Naive thymus-derived CD4-positive, alpha-beta T cell (primary cell): ENCODE data around the gene EEF1AKMT2. TPM values are rescaled to one million over a fixed set of nuclear protein-coding genes. Genes with fewer than 3 reads are reported as not detected.

Experiments used
- ATAC-seq: fragments of 150-1000 bp; cut with Tn5 transposase; 2 replicates; pipeline ENCODE4 v1.10.0; 2021; ENCODE audit warnings: mild to moderate bottlenecking, moderate library complexity
- CTCF ChIA-PET: fragments of 350-600 bp; sonication (Branson Sonifier 250); formaldehyde crosslinking; loops from one replicate; lab custom pipeline; 2021; ENCODE audit warnings: antibody characterized with exemption; lab: Charles Lee
- POLR2A ChIA-PET: fragments of 350-600 bp; sonication (Branson Sonifier 250); formaldehyde crosslinking; loops from one replicate; lab custom pipeline; 2021; ENCODE audit warnings: antibody characterized with exemption, inconsistent platforms; lab: Charles Lee
- DNase-seq, 9 donors: peaks; one replicate each; pipeline versions ENCODE4 v3.0.0 to v3.0.0-alpha.2; 2020 to 2022; ENCODE audit warnings: mixed read lengths in 1 of 9
- H3K27ac ChIP-seq: one replicate; pipeline ENCODE4 v1.7.0; 2013; ENCODE audit warnings: mild to moderate bottlenecking, low read depth, low read length, moderate library complexity
- H3K27me3 ChIP-seq, 2 donors: one replicate each; pipeline ENCODE4 v1.7.0; 2013; ENCODE audit warnings: low read length in 2 of 2, mild to moderate bottlenecking in 2 of 2, moderate library complexity in 2 of 2; ENCODE audit not compliant: control insufficient read depth in 2 of 2, insufficient read depth in 2 of 2
- H3K36me3 ChIP-seq, 3 experiments: 1 replicate in 2 of 3; 2 replicates in 1 of 3; pipeline ENCODE4 v1.7.0; 2013; ENCODE audit warnings: low read length in 3 of 3, mild to moderate bottlenecking in 3 of 3, moderate library complexity in 1 of 3; ENCODE audit not compliant: insufficient read depth in 3 of 3, control insufficient read depth in 2 of 3
- H3K4me1 ChIP-seq, 2 donors: one replicate each; pipeline ENCODE4 v1.7.0; 2013; ENCODE audit warnings: low read length in 2 of 2, mild to moderate bottlenecking in 2 of 2, moderate library complexity in 1 of 2; ENCODE audit not compliant: control insufficient read depth in 2 of 2, insufficient read depth in 2 of 2
- H3K4me3 ChIP-seq: 2 replicates; pipeline ENCODE4 v1.7.0; 2013; ENCODE audit warnings: mild to moderate bottlenecking, low read length
- H3K9me3 ChIP-seq, 3 experiments: 1 replicate in 2 of 3; 2 replicates in 1 of 3; pipeline ENCODE4 v1.7.0; 2013; ENCODE audit warnings: low read length in 3 of 3; ENCODE audit not compliant: control insufficient read depth in 2 of 3
- H3K27ac Mint-ChIP-seq, 9 donors: one replicate each; pipeline ENCODE4 v1.8.0; 2020 to 2022; ENCODE audit warnings: mixed read lengths in 9 of 9, mild to moderate bottlenecking in 8 of 9, moderate library complexity in 5 of 9, inconsistent platforms in 2 of 9
- H3K27me3 Mint-ChIP-seq, 5 donors: one replicate each; pipeline ENCODE4 v1.8.0; 2021 to 2022; ENCODE audit warnings: mixed read lengths in 5 of 5, mild to moderate bottlenecking in 1 of 5
- H3K36me3 Mint-ChIP-seq, 5 donors: one replicate each; pipeline ENCODE4 v1.8.0; 2020 to 2022; ENCODE audit warnings: mixed read lengths in 5 of 5, mild to moderate bottlenecking in 3 of 5, inconsistent platforms in 1 of 5
- H3K4me1 Mint-ChIP-seq, 7 donors: one replicate each; pipeline ENCODE4 v1.8.0; 2020 to 2022; ENCODE audit warnings: mixed read lengths in 7 of 7, mild to moderate bottlenecking in 3 of 7, inconsistent platforms in 1 of 7
- H3K4me3 Mint-ChIP-seq, 10 donors: one replicate each; pipeline ENCODE4 v1.8.0; 2020 to 2022; ENCODE audit warnings: mild to moderate bottlenecking in 10 of 10, mixed read lengths in 10 of 10, moderate library complexity in 6 of 10, inconsistent platforms in 2 of 10
- H3K9me3 Mint-ChIP-seq, 11 donors: one replicate each; pipeline ENCODE4 v1.8.0; 2020 to 2022; ENCODE audit warnings: mixed read lengths in 11 of 11, mild to moderate bottlenecking in 4 of 11, inconsistent platforms in 1 of 11, moderate library complexity in 1 of 11
- intact Hi-C, 2 donors: fragments of 100-400 bp; cut with micrococcal nuclease; formaldehyde crosslinking; loops; one replicate each; pipeline ENCODE4 v1.15.1; 2023
- polyA plus RNA-seq, 2 donors: library from polyadenylated mRNA; unstranded; fragments of 300-500 nt; fragmentation: Illumina TruSeq; gene quantifications; one replicate each; pipeline ENCODE4 v1.2.3, GENCODE V29; 2021
- total RNA-seq, 6 experiments: library from RNA in 5 of 6; stranded (reverse) in 5 of 6; gene quantifications; 1 replicate in 5 of 6; 2 replicates in 1 of 6; pipeline ENCODE4 v1.2.3 and lab custom pipeline; 2021 to 2026

Gene EEF1AKMT2
- total RNA-seq (10 to 100 TPM; 11.5 to 23.0 (median 21.0) TPM), polyA plus RNA-seq (10 to 100 TPM; 22.0 to 38.1 TPM), total RNA-seq (lab: John Stamatoyannopoulos, UW) (6.3 reads per million, percentile 28 among the genes with 10 or more reads in this experiment)

GRCh38 chr10:124791547-124792348, at the start of gene EEF1AKMT2:
TSS of gene EEF1AKMT2 (minus strand) at chr10:124791887. CDS start at chr10:124791833, 54 bp downstream.
- Histone ChIP-seq H3K9me3 (no peaks in the 10 kb centered on the region), H3K27ac (peak within 1 kb of the TSS; percentile 77), H3K36me3 (peaks cover 0 to 19% (median 6%) of the 10 kb centered on the region in 3 experiments), H3K4me1 (peaks cover 5 to 9% of the 10 kb centered on the region in 2 donors), H3K27me3 (no peaks in the 10 kb centered on the region), H3K4me3 (peak within 1 kb of the TSS; percentile 92)
- H3K36me3 Mint-ChIP-seq, result peaks cover 5 to 13% (median 8%) of the 10 kb centered on the region in 5 donors
- H3K4me1 Mint-ChIP-seq, result peaks cover 11 to 30% (median 21%) of the 10 kb centered on the region in 7 donors
- H3K27me3 Mint-ChIP-seq, result peaks cover 0 to 7% (median 0%) of the 10 kb centered on the region in 5 donors
- CTCF ChIA-PET, result interaction anchor here (0.9 to 1.0 kb wide), 2 partner anchors 46 to 124 kb away, joined by 3 read pairs; no protein-coding TSS in a partner anchor
- peak within 1 kb of the TSS; percentile 90 to 100 (median 98) for H3K4me3 Mint-ChIP-seq
- DNase-seq (peak; percentile 68 to 88 (median 81)), ATAC-seq (peak; percentile 99)
- peak within 1 kb of the TSS; percentile 89 to 96 (median 95) for H3K27ac Mint-ChIP-seq
- peaks cover 0 to 1% (median 0%) of the 10 kb centered on the region in 11 donors for H3K9me3 Mint-ChIP-seq
- POLR2A ChIA-PET, result interaction anchor here (0.6 to 2.2 kb wide), 5 partner anchors 10 to 261 kb away, joined by 3 to 27 read pairs (median 6); partner anchors contain the start of gene ABRAXAS2
- intact Hi-C loops, result loop anchor here (1.0 to 5.0 kb wide), 8 partner anchors 10 to 374 kb away; partner anchors contain the start of genes ABRAXAS2 (in 2 of the 2), FAM53B (in 2 of the 2), LHPP (in 1 of the 2) and OAT (in 1 of the 2)

GRCh38 chr10:124837687-124838086, 46.0 kb upstream of the EEF1AKMT2 start:
- H3K36me3 ChIP-seq, result peaks cover 4 to 32% (median 4%) of the 10 kb centered on the region in 3 experiments
- Mint-ChIP-seq H3K4me3 (no peak overlapping the region), H3K4me1 (no peaks in the 10 kb centered on the region), H3K36me3 (peaks cover 0 to 31% (median 5%) of the 10 kb centered on the region in 5 donors), H3K27me3 (no peaks in the 10 kb centered on the region), H3K27ac (no peak overlapping the region), H3K9me3 (no peaks in the 10 kb centered on the region)
- DNase-seq, result no peak
- H3K4me1 ChIP-seq, result no peaks in the 10 kb centered on the region
- no peak for ATAC-seq
- POLR2A ChIA-PET, result no interaction called here
- no peaks in the 10 kb centered on the region for H3K9me3 ChIP-seq
- intact Hi-C loops, result no loop called here
- no peak overlapping the region for H3K27ac ChIP-seq
- CTCF ChIA-PET, result no interaction called here
- H3K27me3 ChIP-seq, result no peaks in the 10 kb centered on the region
- no peak overlapping the region for H3K4me3 ChIP-seq

- Histone ChIP-seq H3K9me3 (no peaks in the 10 kb centered on the region), H3K36me3 (peaks cover 15 to 82% (median 20%) of the 10 kb centered on the region in 3 experiments), H3K4me1 (no peaks in the 10 kb centered on the region), H3K27me3 (no peaks in the 10 kb centered on the region), H3K4me3 (no peak overlapping the region), H3K27ac (no peak overlapping the region)
- Mint-ChIP-seq H3K4me3 (no peak overlapping the region), H3K27ac (no peak overlapping the region), H3K9me3 (no peaks in the 10 kb centered on the region), H3K4me1 (no peaks in the 10 kb centered on the region), H3K27me3 (no peaks in the 10 kb centered on the region), H3K36me3 (peaks cover 0 to 44% (median 5%) of the 10 kb centered on the region in 5 donors)
- ChIA-PET CTCF (interaction anchor here (1.0 kb wide), 1 partner anchor 300 kb away, joined by 3 read pairs; no protein-coding TSS in a partner anchor), POLR2A (no interaction called here)
- DNase-seq (no peak), ATAC-seq (no peak)
- intact Hi-C loops, result no loop called here
Measured at GRCh38 chr10:124831116-124831515, 39.4 kb upstream of the EEF1AKMT2 start.

- Histone ChIP-seq H3K36me3 (peaks cover 12 to 78% (median 19%) of the 10 kb centered on the region in 3 experiments), H3K27ac (no peak overlapping the region), H3K4me1 (no peaks in the 10 kb centered on the region), H3K4me3 (no peak overlapping the region), H3K9me3 (no peaks in the 10 kb centered on the region), H3K27me3 (no peaks in the 10 kb centered on the region)
- Mint-ChIP-seq H3K27ac (no peak overlapping the region), H3K4me3 (no peak overlapping the region), H3K27me3 (no peaks in the 10 kb centered on the region), H3K4me1 (no peaks in the 10 kb centered on the region), H3K9me3 (no peaks in the 10 kb centered on the region), H3K36me3 (peaks cover 0 to 40% (median 4%) of the 10 kb centered on the region in 5 donors)
- CTCF ChIA-PET, result interaction anchor here (1.0 to 1.2 kb wide), 2 partner anchors 291 to 299 kb away, joined by 3 read pairs; no protein-coding TSS in a partner anchor
- intact Hi-C loops, result no loop called here
- POLR2A ChIA-PET, result no interaction called here
- DNase-seq, result no peak
- no peak for ATAC-seq
Measured at GRCh38 chr10:124830445-124830844, 38.8 kb upstream of the EEF1AKMT2 start.

GRCh38 chr10:124829447-124830115, 37.9 kb upstream of the EEF1AKMT2 start:
- Mint-ChIP-seq H3K4me1 (no peaks in the 10 kb centered on the region), H3K27ac (no peak overlapping the region), H3K27me3 (no peaks in the 10 kb centered on the region), H3K4me3 (no peak overlapping the region), H3K9me3 (no peaks in the 10 kb centered on the region), H3K36me3 (peaks cover 0 to 35% (median 4%) of the 10 kb centered on the region in 5 donors)
- Histone ChIP-seq H3K9me3 (no peaks in the 10 kb centered on the region), H3K27ac (no peak overlapping the region), H3K4me1 (no peaks in the 10 kb centered on the region), H3K27me3 (no peaks in the 10 kb centered on the region), H3K4me3 (no peak overlapping the region), H3K36me3 (peaks cover 12 to 71% (median 16%) of the 10 kb centered on the region in 3 experiments)
- ATAC-seq (no peak), DNase-seq (no peak)
- intact Hi-C loops, result loop anchor here (5.0 to 10.0 kb wide), 4 partner anchors 37 to 835 kb away; partner anchors contain the start of genes EEF1AKMT2 (in 1 of the 2) and FAM53B (in 1 of the 2)
- ChIA-PET CTCF (interaction anchor here (0.7 to 1.2 kb wide), 2 partner anchors 28 to 290 kb away, joined by 3 read pairs; partner anchors contain the start of gene ABRAXAS2), POLR2A (no interaction called here)

- intact Hi-C loops, result loop anchor here (1.0 to 10.0 kb wide), 7 partner anchors 35 to 833 kb away; partner anchors contain the start of genes EEF1AKMT2 (in 2 of the 2) and FAM53B (in 1 of the 2)
- Histone ChIP-seq H3K4me3 (no peak overlapping the region), H3K9me3 (no peaks in the 10 kb centered on the region), H3K27me3 (no peaks in the 10 kb centered on the region), H3K4me1 (no peaks in the 10 kb centered on the region), H3K36me3 (peaks cover 12 to 56% (median 16%) of the 10 kb centered on the region in 3 experiments), H3K27ac (no peak overlapping the region)
- ChIA-PET POLR2A (no interaction called here), CTCF (no interaction called here)
- Mint-ChIP-seq H3K9me3 (no peaks in the 10 kb centered on the region), H3K4me3 (no peak overlapping the region), H3K4me1 (no peaks in the 10 kb centered on the region), H3K27ac (no peak overlapping the region), H3K27me3 (no peaks in the 10 kb centered on the region), H3K36me3 (peaks cover 0 to 31% (median 4%) of the 10 kb centered on the region in 5 donors)
- DNase-seq (peak in 5 of 9 donors; percentile 4 to 21 (median 8)), ATAC-seq (no peak)
Measured at GRCh38 chr10:124827474-124827873, 35.8 kb upstream of the EEF1AKMT2 start.
